ENCODE results near the gene ARPC1B. TPM values are rescaled to one million over a fixed set of nuclear protein-coding genes. Genes with fewer than 3 reads are reported as not detected.

The ARPC1B gene
- total and polyA plus RNA-seq, 2 of the 8 experiments (the other 6 are each of a cell fraction or from before 2014, with no cell fraction given): 64.5 to 115 TPM

- TF ChIP-seq JUND (IDR thresholded peaks at IDR 0.05; ENCODE audit: low read length) (no peak), POLR2AphosphoS5 (IDR thresholded peaks at IDR 0.05; ENCODE audit: low read depth, low read length) (no peak)
Observed at GRCh38 chr7:99422625-99423024, 48.1 kb downstream of the ARPC1B start (continued).

All from H1 (cell line).